GM12874 (cell line): ENCODE results near the gene NAA50.

Experiments used
- TF ChIP-seq, protein P1 (sequence below): IDR thresholded peaks from 2 replicates; pipeline ENCODE4 v1.5.1; 2011; ENCODE audit warnings: low read depth, mild to moderate bottlenecking, control low read depth, low read length, moderate library complexity; ENCODE audit not compliant: insufficient read depth

The NAA50 gene

GRCh38 chr3:113773381-113773780 is 27.3 kb upstream of the NAA50 start:
- TF ChIP-seq, protein P1, sequence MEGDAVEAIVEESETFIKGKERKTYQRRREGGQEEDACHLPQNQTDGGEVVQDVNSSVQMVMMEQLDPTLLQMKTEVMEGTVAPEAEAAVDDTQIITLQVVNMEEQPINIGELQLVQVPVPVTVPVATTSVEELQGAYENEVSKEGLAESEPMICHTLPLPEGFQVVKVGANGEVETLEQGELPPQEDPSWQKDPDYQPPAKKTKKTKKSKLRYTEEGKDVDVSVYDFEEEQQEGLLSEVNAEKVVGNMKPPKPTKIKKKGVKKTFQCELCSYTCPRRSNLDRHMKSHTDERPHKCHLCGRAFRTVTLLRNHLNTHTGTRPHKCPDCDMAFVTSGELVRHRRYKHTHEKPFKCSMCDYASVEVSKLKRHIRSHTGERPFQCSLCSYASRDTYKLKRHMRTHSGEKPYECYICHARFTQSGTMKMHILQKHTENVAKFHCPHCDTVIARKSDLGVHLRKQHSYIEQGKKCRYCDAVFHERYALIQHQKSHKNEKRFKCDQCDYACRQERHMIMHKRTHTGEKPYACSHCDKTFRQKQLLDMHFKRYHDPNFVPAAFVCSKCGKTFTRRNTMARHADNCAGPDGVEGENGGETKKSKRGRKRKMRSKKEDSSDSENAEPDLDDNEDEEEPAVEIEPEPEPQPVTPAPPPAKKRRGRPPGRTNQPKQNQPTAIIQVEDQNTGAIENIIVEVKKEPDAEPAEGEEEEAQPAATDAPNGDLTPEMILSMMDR: no peak

DNA sequence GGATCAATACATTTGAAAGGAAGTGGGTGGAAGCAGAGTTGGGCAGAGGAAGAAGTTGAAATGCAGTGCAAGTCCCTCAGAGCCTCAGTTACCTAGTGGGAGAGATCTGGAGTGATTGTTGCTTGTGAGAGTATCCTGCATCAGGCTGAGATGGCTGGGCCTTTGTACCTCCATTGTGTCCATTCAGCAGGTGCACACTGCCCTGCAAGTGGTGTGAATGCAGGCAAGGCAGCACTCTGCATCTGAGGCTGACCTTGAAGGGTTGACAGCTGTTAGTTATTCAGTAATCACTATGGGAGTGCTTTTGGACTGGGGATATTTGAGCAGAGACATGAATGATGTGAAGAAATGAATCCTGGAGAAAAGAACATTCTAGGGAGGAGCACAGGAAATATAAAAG is 25.9 kb upstream of the NAA50 start:
- TF ChIP-seq, protein P1: no peak

- TF ChIP-seq, protein P1: no peak
Observed at GRCh38 chr3:113769551-113769950, 23.5 kb upstream of the NAA50 start.

GRCh38 chr3:113764698-113765097 is 18.6 kb upstream of the NAA50 start:
- TF ChIP-seq, protein P1: no peak

DNA sequence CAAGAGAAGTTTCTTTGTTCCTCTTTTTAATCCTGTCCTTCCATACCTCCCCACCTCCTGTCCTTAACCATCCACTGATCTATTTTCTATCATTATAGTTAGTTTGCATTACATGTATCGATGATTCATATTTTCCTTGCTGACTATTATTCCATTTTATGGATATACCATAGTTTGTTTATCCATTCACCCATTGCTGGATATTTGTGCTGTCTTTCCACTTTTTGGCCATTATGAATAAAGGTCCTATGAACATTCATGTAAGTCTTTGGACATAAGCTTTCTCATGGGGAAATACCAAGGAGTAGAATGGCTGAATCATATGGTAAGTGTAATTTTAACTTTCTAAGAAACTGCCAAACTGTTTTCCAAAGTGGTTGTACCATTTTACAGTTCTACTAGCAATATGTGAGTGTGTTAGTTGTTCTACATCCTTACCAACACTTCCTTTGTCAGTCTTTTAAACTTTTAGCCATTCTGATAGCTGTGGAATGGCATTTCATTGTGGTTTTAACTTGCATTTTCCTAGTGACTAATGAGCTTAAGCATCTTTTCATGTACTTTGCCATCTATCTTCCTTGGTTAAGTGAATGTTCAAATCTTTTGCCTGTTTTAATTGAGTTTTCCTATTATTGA is 12.5 kb upstream of the NAA50 start:
- TF ChIP-seq, protein P1: no peak

GRCh38 chr3:113754494-113755159 is 8.6 kb upstream of the NAA50 start:
- TF ChIP-seq, protein P1: no peak

DNA sequence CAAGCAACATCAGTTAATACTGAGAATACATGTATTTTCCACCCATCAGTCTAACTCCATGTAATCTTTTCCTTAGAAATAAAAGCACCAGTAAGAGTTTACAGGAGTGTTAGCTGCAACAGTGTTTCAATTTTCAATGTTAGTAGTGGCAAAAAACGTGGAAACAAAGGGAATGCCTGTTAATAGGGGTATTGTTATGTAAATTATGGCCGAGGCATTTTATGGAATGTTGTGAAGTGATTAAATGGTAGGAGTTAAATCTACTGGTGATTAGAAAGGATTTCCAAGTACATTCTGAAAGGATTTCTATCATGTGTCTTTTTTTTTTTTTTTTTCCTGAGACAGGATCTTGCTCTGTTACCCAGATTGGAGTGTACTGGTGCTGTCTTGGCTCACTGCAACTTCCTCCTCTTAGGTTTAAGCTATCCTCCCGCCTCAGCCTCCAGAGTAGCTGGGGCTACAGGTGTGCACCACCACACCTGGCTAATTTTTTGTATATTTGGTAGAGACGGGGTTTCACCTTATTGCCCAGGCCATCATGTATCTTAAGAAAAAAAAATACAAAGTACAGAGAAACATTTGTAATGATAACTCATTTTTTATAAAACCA is 7.4 kb upstream of the NAA50 start:
- TF ChIP-seq, protein P1: no peak
